HepG2 (cell line): ENCODE data around the gene SQOR. TPM values are rescaled to one million over a fixed set of nuclear protein-coding genes. Genes with fewer than 3 reads are reported as not detected.

ENCODE experiments used
- CBX5 ChIP-seq: sonication (generic); formaldehyde crosslinking; IDR thresholded peaks from 2 replicates; pipeline ENCODE4 v1.4.0; 2020; ENCODE audit warnings: missing genetic modification reagents, borderline replicate concordance
- CHD4 ChIP-seq: fragments of 200-600 bp; sonication (generic); IDR thresholded peaks from 2 replicates; pipeline ENCODE4 v1.7.0; 2017; ENCODE audit warnings: mild to moderate bottlenecking, low read length, borderline replicate concordance
- GATAD2A ChIP-seq: IDR thresholded peaks from 2 replicates; pipeline ENCODE4 v1.6.1; 2016
- HOXA3 ChIP-seq: sonication (generic); formaldehyde crosslinking; IDR thresholded peaks from 2 replicates; pipeline ENCODE4 v1.5.0; 2020; ENCODE audit warnings: missing genetic modification reagents
- IRF1 ChIP-seq: sonication (generic); formaldehyde crosslinking; IDR thresholded peaks from 2 replicates; pipeline ENCODE4 v1.4.0; 2020; ENCODE audit warnings: low read depth, mild to moderate bottlenecking, missing genetic modification reagents
- KAT2B ChIP-seq: fragments of 150-350 bp; IDR thresholded peaks from 2 replicates; pipeline ENCODE4 v1.6.1; 2014; ENCODE audit warnings: low read depth, low read length, borderline replicate concordance
- MTF2 ChIP-seq: sonication (generic); formaldehyde crosslinking; IDR thresholded peaks from 2 replicates; pipeline ENCODE4 v1.5.0; 2020; ENCODE audit warnings: missing genetic modification reagents, borderline replicate concordance
- NCOA5 ChIP-seq: sonication (generic); formaldehyde crosslinking; IDR thresholded peaks from 2 replicates; pipeline ENCODE4 v1.4.0; 2020; ENCODE audit warnings: missing genetic modification reagents
- NFIC ChIP-seq: IDR thresholded peaks from 2 replicates; pipeline ENCODE4 v1.6.1; 2012; ENCODE audit warnings: mild to moderate bottlenecking, low read length, inconsistent platforms
- NKX3-1 ChIP-seq: sonication (generic); formaldehyde crosslinking; IDR thresholded peaks from 2 replicates; pipeline ENCODE4 v1.5.0; 2020; ENCODE audit warnings: missing genetic modification reagents
- NR3C1 ChIP-seq: sonication (generic); formaldehyde crosslinking; IDR thresholded peaks from 2 replicates; pipeline ENCODE4 v1.4.0; 2020; ENCODE audit warnings: missing genetic modification reagents
- PCBP2 ChIP-seq: fragments of 200-400 bp; formaldehyde crosslinking; optimal IDR thresholded peaks from 2 replicates; pipeline ENCODE3; 2018; ENCODE audit warnings: low read length, low read depth; ENCODE audit not compliant: poor library complexity, severe bottlenecking
- PITX1 ChIP-seq: sonication (generic); formaldehyde crosslinking; IDR thresholded peaks from 2 replicates; pipeline ENCODE4 v1.5.1; 2020; ENCODE audit warnings: mild to moderate bottlenecking, missing genetic modification reagents
- SATB2 ChIP-seq: sonication (generic); formaldehyde crosslinking; IDR thresholded peaks from 2 replicates; pipeline ENCODE4 v1.5.0; 2020; ENCODE audit warnings: missing genetic modification reagents
- SIX1 ChIP-seq: sonication (generic); formaldehyde crosslinking; IDR thresholded peaks from 2 replicates; pipeline ENCODE4 v1.4.0; 2020; ENCODE audit warnings: missing genetic modification reagents, borderline replicate concordance
- SRSF1 ChIP-seq: fragments of 200-400 bp; formaldehyde crosslinking; optimal IDR thresholded peaks from 2 replicates; pipeline ENCODE3; 2017; ENCODE audit warnings: mild to moderate bottlenecking, low read depth, low read length, moderate library complexity
- SUZ12 ChIP-seq: fragments of 150-350 bp; IDR thresholded peaks from 2 replicates; pipeline ENCODE4 v1.6.1; 2014; ENCODE audit warnings: low read depth, low read length
- ZNF138 ChIP-seq: sonication (generic); formaldehyde crosslinking; IDR thresholded peaks from 2 replicates; pipeline ENCODE4 v1.5.0; 2020; ENCODE audit warnings: mild to moderate bottlenecking, low read depth, missing genetic modification reagents
- ZNF496 ChIP-seq: sonication (generic); formaldehyde crosslinking; IDR thresholded peaks from 2 replicates; pipeline ENCODE4 v1.8.1; 2023; ENCODE audit warnings: mild to moderate bottlenecking, moderate library complexity, missing genetic modification reagents; ENCODE audit not compliant: insufficient replicate concordance
- ZNF558 ChIP-seq: sonication (generic); formaldehyde crosslinking; IDR thresholded peaks from 2 replicates; pipeline ENCODE4 v1.9.0; 2022; ENCODE audit warnings: mild to moderate bottlenecking, missing genetic modification reagents, borderline replicate concordance
- ZNF644 ChIP-seq: IDR thresholded peaks from 2 replicates; pipeline ENCODE4 v1.6.1; 2016; ENCODE audit warnings: low read depth
- ZNF792 ChIP-seq: IDR thresholded peaks from 2 replicates; pipeline ENCODE4 v1.6.1; 2016
- polyA plus RNA-seq, 8 experiments: library from polyadenylated mRNA; depleted of rRNA in 3 of 8; stranded (reverse) in 7 of 8; unstranded in 1 of 8; fragments of >200 nt; fragmentation: Illumina TruSeq in 4 of 8; extraction: Trizol in 4 of 8; gene quantifications; 2 replicates each; pipeline versions ENCODE4 v1.2.1 to v1.2.3, GENCODE V29; 2011 to 2016; ENCODE audit warnings: low read depth in 4 of 8, missing spikeins in 1 of 8, mixed read lengths in 1 of 8; ENCODE audit not compliant: insufficient read depth in 1 of 8
- total RNA-seq, 5 experiments: library from RNA; depleted of rRNA; stranded (reverse); fragments of >200 nt; fragmentation: Illumina TruSeq; extraction: Trizol; gene quantifications; 2 replicates each; pipeline ENCODE4 v1.2.3, GENCODE V29; 2016; ENCODE audit warnings: low read depth in 1 of 5
- TF ChIP-seq, protein P1 (sequence below): sonication (generic); formaldehyde crosslinking; IDR thresholded peaks from 2 replicates; pipeline ENCODE4 v1.8.0; 2022; ENCODE audit warnings: mild to moderate bottlenecking, missing genetic modification reagents, moderate library complexity
- TF ChIP-seq, protein P2 (sequence below): sonication (generic); formaldehyde crosslinking; IDR thresholded peaks from 2 replicates; pipeline ENCODE4 v1.4.0; 2020; ENCODE audit warnings: mild to moderate bottlenecking, low read depth, missing genetic modification reagents
- TF ChIP-seq, protein P3 (sequence below): sonication (generic); formaldehyde crosslinking; IDR thresholded peaks from 2 replicates; pipeline ENCODE4 v1.4.0; 2020; ENCODE audit warnings: missing genetic modification reagents, borderline replicate concordance

SQOR gene
- total and polyA plus RNA-seq, 2 of the 13 experiments (the other 11 are each of a cell fraction or from before 2014, with no cell fraction given) = 19.3 to 19.4 TPM

- TF ChIP-seq GATAD2A (peak; percentile 54), SATB2 (no peak), ZNF558 (CRISPR knock-in tag) (no peak), PCBP2 (no peak), ZNF138 (no peak), CBX5 (CRISPR knock-in tag) (no peak), ZNF792 (CRISPR knock-in tag) (no peak), IRF1 (CRISPR knock-in tag) (no peak), MTF2 (no peak), NCOA5 (CRISPR knock-in tag) (no peak), KAT2B (no peak), NFIC (0 out of 2 replicates have a peak, but pooled peaks have one; percentile 40), NR3C1 (no peak), PITX1 (CRISPR knock-in tag) (0 out of 2 replicates have a peak, but pooled peaks have one; percentile 31), NKX3-1 (CRISPR knock-in tag) (no peak), SIX1 (CRISPR knock-in tag) (peak; percentile 33; the same call in 1 of the 2 replicates), CHD4 (no peak), SUZ12 (no peak), HOXA3 (CRISPR knock-in tag) (0 out of 2 replicates have a peak, but pooled peaks have one; percentile 24), SRSF1 (no peak), ZNF496 (CRISPR knock-in tag) (no peak), ZNF644 (CRISPR knock-in tag) (0 out of 2 replicates have a peak, but pooled peaks have one; percentile 15)
- TF ChIP-seq, protein P1, sequence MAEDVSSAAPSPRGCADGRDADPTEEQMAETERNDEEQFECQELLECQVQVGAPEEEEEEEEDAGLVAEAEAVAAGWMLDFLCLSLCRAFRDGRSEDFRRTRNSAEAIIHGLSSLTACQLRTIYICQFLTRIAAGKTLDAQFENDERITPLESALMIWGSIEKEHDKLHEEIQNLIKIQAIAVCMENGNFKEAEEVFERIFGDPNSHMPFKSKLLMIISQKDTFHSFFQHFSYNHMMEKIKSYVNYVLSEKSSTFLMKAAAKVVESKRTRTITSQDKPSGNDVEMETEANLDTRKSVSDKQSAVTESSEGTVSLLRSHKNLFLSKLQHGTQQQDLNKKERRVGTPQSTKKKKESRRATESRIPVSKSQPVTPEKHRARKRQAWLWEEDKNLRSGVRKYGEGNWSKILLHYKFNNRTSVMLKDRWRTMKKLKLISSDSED (CRISPR knock-in tag) = no peak
- TF ChIP-seq, protein P2, sequence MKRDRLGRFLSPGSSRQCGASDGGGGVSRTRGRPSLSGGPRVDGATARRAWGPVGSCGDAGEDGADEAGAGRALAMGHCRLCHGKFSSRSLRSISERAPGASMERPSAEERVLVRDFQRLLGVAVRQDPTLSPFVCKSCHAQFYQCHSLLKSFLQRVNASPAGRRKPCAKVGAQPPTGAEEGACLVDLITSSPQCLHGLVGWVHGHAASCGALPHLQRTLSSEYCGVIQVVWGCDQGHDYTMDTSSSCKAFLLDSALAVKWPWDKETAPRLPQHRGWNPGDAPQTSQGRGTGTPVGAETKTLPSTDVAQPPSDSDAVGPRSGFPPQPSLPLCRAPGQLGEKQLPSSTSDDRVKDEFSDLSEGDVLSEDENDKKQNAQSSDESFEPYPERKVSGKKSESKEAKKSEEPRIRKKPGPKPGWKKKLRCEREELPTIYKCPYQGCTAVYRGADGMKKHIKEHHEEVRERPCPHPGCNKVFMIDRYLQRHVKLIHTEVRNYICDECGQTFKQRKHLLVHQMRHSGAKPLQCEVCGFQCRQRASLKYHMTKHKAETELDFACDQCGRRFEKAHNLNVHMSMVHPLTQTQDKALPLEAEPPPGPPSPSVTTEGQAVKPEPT (CRISPR knock-in tag) = no peak
- TF ChIP-seq, protein P3, sequence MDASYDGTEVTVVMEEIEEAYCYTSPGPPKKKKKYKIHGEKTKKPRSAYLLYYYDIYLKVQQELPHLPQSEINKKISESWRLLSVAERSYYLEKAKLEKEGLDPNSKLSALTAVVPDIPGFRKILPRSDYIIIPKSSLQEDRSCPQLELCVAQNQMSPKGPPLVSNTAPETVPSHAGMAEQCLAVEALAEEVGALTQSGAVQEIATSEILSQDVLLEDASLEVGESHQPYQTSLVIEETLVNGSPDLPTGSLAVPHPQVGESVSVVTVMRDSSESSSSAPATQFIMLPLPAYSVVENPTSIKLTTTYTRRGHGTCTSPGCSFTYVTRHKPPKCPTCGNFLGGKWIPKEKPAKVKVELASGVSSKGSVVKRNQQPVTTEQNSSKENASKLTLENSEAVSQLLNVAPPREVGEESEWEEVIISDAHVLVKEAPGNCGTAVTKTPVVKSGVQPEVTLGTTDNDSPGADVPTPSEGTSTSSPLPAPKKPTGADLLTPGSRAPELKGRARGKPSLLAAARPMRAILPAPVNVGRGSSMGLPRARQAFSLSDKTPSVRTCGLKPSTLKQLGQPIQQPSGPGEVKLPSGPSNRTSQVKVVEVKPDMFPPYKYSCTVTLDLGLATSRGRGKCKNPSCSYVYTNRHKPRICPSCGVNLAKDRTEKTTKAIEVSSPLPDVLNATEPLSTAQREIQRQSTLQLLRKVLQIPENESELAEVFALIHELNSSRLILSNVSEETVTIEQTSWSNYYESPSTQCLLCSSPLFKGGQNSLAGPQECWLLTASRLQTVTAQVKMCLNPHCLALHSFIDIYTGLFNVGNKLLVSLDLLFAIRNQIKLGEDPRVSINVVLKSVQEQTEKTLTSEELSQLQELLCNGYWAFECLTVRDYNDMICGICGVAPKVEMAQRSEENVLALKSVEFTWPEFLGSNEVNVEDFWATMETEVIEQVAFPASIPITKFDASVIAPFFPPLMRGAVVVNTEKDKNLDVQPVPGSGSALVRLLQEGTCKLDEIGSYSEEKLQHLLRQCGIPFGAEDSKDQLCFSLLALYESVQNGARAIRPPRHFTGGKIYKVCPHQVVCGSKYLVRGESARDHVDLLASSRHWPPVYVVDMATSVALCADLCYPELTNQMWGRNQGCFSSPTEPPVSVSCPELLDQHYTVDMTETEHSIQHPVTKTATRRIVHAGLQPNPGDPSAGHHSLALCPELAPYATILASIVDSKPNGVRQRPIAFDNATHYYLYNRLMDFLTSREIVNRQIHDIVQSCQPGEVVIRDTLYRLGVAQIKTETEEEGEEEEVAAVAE = no peak
Observed at GRCh38 chr15:45637552-45638033, 2.8 kb downstream of the SQOR start (continued).
